ENCODE results near the gene LIPC. TPM values are rescaled to one million over a fixed set of nuclear protein-coding genes. Genes with fewer than 3 reads are reported as not detected.

LIPC gene
- total RNA-seq, 1 experiment from 2014 or later: not detected

DNA sequence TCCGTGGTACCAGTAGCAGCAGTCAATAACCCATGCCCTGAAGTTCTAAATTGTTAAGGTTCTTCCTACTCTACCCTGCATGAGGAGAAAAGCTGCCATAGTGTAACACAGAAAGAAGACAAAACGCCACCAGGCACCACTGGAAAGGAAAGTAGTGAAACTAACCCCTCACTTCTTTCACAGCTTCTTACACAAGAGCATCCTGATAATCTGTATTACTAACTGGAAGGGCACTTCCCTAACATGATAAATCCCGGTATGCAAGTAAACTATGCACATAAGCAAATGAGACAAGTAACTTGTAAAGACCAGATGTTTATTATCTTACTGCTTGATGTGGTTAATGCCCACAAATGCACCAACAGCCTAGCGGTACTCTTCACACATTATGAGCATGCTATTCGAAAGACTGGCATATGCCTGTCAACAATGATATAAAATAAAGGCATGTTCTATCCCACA lies 176.4 kb downstream of the LIPC start:
- RAD21 ChIA-PET (ENCODE audit: low non-redundant PET in 1 of 2, low total read pairs in 2 of 2, uncharacterized antibody in 2 of 2, unreplicated experiment in 2 of 2): no interaction called here
- BruUV-seq (replicated peaks): no TSS peak

More for the DNA sequence above, 176.4 kb downstream of the LIPC start:
- no peak overlapping the region for H3K4me3 ChIP-seq (replicated peaks in 1 of 2; ENCODE audit: low read depth in 1 of 2, low read length in 2 of 2)
- no peak for TF ChIP-seq POLR2A (IDR thresholded peaks at IDR 0.05; ENCODE audit: borderline replicate concordance, extremely low read depth, insufficient read depth, insufficient read length)
- TF ChIP-seq CBX3 (IDR thresholded peaks at IDR 0.05; ENCODE audit: low read depth): no peak
- TF ChIP-seq ELF1 (IDR thresholded peaks at IDR 0.05; ENCODE audit: borderline replicate concordance, low read depth): no peak
- TF ChIP-seq JUND (IDR thresholded peaks at IDR 0.05): no peak
- TF ChIP-seq FOSL1 (IDR thresholded peaks at IDR 0.05; ENCODE audit: low read depth): no peak
- TF ChIP-seq, protein P1, sequence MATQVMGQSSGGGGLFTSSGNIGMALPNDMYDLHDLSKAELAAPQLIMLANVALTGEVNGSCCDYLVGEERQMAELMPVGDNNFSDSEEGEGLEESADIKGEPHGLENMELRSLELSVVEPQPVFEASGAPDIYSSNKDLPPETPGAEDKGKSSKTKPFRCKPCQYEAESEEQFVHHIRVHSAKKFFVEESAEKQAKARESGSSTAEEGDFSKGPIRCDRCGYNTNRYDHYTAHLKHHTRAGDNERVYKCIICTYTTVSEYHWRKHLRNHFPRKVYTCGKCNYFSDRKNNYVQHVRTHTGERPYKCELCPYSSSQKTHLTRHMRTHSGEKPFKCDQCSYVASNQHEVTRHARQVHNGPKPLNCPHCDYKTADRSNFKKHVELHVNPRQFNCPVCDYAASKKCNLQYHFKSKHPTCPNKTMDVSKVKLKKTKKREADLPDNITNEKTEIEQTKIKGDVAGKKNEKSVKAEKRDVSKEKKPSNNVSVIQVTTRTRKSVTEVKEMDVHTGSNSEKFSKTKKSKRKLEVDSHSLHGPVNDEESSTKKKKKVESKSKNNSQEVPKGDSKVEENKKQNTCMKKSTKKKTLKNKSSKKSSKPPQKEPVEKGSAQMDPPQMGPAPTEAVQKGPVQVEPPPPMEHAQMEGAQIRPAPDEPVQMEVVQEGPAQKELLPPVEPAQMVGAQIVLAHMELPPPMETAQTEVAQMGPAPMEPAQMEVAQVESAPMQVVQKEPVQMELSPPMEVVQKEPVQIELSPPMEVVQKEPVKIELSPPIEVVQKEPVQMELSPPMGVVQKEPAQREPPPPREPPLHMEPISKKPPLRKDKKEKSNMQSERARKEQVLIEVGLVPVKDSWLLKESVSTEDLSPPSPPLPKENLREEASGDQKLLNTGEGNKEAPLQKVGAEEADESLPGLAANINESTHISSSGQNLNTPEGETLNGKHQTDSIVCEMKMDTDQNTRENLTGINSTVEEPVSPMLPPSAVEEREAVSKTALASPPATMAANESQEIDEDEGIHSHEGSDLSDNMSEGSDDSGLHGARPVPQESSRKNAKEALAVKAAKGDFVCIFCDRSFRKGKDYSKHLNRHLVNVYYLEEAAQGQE (IDR thresholded peaks at IDR 0.05; ENCODE audit: low read depth): no peak
- TF ChIP-seq CEBPB (IDR thresholded peaks at IDR 0.05; ENCODE audit: low read depth): no peak
- TF ChIP-seq TCF7L2 (IDR thresholded peaks at IDR 0.05; ENCODE audit: borderline replicate concordance, extremely low read depth, insufficient read depth, insufficient read length): no peak
- no peak overlapping the region for H2AFZ ChIP-seq (ENCODE audit: low read depth, low read length, poor library complexity, severe bottlenecking)
- CTCF ChIA-PET: no interaction called here
- H3K9ac ChIP-seq (ENCODE audit: low read length): no peak overlapping the region
- no peaks in the 10 kb centered on the region for H3K9me3 ChIP-seq (ENCODE audit: control insufficient read depth in 1 of 2, insufficient read depth in 1 of 2, low read depth in 1 of 2, low read length in 2 of 2)
- H3K4me2 ChIP-seq (ENCODE audit: low read length): no peak overlapping the region
- intact Hi-C loops (cut with micrococcal nuclease): no loop called here
- H4K20me1 ChIP-seq (ENCODE audit: insufficient read depth): no peaks in the 10 kb centered on the region
- DNase-seq (ENCODE audit: low read depth, low spot score): no peak
- no peak for ATAC-seq
- H3K36me3 ChIP-seq (ENCODE audit: control insufficient read depth in 1 of 2, insufficient read depth in 2 of 2, low read length in 2 of 2): no peaks in the 10 kb centered on the region
- H3K27ac ChIP-seq (ENCODE audit: low read depth, low read length): no peak overlapping the region
- no peaks in the 10 kb centered on the region for H3K9me2 ChIP-seq (ENCODE audit: insufficient read depth)
- no peaks in the 10 kb centered on the region for H3K27me3 ChIP-seq (ENCODE audit: insufficient read depth, low read length)
- POLR2A ChIA-PET: no interaction called here
- no peaks in the 10 kb centered on the region for H3K79me2 ChIP-seq (ENCODE audit: insufficient read depth, low read length)
- no peaks in the 10 kb centered on the region for H3K4me1 ChIP-seq (ENCODE audit: control insufficient read depth in 1 of 2, insufficient read depth in 2 of 2, low read length in 2 of 2)
